COR-L47 (cell line): ENCODE measurements around the gene SSBP2.
"Not testable (repeated sequence)": the region's sequence is repeated elsewhere in the genome, so short reads cannot be mapped to it uniquely, and the experiment has no call there.

Experiments
- DNase-seq: peaks from one replicate; lab custom pipeline; 2025; lab: John Stamatoyannopoulos, UW

SSBP2 gene

DNA sequence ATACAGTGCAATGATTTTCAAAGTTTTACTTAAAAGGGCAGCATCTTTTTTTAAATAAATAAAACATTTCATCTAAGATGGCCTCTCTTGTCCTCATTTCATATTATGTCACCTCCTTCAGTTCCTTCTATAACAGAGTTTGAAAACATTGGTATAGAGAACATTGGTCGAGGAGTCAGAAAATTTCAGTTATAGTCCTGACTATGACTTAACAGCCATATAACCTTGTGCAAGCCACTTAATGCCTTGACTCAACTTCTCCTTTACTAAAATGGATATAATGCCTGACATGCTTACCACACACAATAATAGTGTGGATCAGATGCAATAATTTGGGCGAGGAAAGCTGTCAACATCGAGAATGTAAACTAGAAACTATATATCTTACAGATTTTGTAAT, 22.6 kb downstream of the SSBP2 start:
- no peak for DNase-seq

DNA sequence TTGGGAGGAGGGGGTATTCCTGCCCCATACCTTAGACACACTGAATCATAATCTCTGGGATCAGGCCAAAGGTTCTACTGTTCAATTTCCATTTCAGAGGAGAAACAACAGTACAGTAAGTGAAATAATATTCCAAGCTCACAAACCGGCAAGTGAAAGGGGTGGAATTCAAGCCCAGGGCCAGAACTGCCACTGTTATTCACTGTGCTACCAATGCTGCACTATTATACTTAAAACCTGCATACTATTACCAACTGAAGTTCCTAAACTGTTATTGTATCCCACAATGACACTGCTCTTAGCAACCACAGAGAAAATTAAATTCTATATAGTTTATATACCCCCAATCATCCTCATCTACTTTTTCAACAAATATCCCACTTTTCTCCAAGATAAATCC, 24.6 kb downstream of the SSBP2 start:
- DNase-seq, result no peak

DNA sequence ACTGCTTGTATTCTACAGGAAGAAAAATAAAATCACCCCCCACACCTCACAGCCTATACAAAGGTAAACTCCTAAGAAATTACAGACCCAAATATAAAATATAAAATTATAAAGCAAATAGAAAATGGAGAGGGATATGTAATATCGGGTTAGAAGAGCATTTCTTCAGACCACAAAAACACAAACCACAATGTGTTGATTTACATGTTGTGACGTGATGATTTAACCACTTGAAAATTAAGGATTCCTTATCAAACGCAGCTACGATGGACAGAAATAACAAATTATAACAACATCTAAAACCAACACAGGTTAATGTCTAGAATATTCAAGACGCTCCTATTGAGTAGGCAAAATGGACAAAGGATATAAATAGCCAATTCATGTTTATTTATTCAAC, 26.3 kb downstream of the SSBP2 start:
- no peak for DNase-seq

DNA sequence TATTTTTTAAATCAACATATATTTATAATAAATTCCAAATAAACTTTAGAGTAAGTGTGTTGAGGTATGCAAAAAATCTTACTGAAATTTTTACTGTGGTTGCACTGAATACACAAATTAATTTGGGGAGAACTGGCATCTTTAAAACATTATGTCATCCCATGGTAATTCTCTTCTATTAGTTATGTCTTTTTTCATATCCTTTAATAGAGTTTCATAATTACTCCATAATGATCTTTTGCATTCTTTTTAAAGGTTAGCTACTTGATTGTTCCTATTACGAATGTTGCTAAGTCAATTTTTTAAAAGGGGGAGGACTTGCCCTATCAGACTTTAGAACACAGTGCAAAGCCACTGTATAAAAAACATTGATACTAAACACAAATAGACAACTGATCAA, 26.8 kb downstream of the SSBP2 start:
- no peak for DNase-seq

DNA sequence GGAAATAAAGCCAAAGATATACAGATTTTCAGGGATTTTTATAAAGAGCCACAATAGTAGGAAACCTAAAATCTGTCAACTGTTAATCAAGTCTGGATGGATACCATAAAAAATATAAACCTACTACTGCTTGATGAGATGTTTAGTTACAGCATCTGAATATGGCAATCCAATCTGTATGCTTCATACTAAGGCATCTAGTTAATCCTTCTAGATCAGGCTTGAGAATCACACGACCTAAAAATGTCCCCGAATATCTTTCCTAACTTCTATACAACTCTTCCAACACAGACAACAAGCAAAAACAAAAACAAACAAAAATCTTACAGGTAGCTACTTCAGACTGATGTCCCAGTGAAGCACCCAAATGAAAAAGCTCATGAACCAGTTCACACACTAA, 29.8 kb downstream of the SSBP2 start:
- DNase-seq, result no peak

DNA sequence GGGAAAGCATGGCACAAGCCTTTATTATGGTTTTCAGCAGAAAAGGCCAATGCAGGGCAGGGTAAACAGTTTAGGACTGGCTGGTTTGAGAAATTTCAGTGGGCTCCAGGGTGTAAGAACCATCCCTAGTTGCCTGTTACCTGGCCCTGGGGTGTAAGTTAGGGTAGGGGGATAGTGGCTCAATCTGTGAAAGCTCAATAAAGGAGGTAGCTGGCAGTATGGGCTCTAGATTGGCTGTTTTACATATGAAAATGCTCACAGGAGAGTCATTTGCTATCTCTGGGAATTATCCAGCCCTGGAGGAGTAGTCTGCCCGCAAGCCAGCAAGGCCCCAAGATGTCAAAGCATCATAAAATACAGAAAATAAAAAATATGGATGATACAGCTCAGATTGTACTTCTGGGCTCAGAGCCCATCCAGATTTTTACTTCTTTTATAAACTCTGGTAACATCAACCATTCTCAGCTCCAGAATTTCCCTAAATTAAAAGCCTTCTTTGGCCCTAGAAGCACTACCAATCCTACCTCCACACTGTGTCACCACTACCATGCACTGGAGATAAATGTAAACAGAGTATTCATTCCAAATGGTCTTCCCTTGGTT, 31.1 kb downstream of the SSBP2 start:
- DNase-seq, result no peak

DNA sequence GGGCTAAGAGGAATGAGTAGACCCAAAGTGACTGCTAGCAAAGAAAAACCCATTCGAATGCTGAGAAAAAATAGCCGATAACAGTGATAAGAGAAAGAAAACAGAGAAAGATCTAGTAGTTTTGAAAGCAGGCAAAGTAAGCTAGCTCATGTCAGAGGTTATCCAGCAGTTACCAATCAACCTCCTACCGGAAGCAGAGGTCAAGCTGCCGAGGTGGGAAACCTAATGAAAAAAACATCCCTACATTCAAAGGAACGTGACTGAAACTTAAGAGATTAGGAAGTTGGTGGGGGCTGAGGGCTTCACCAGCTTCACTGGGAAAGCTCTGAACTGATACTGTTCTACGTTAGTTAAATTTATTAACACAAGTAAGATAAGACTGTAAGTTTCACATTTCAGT, 32.6 kb downstream of the SSBP2 start:
- DNase-seq, result no peak

DNA sequence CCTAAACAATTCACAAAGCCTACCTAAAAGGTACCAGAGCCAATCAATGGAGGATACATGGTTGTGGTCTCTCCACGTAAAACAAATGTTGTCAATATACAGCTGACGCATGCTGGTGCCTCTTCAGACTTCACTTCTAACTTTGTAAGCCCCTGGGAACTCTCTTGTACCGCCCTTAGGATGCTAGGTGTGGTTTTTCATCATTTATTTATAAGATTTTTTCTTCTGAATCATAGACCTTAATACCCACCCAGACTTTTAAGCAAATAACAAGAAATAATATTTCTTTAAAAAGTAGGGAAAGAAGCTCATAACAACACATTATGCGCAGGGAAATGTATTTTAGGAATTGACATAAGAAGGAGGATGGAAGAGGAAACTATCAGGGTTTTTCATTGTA, 33.0 kb downstream of the SSBP2 start:
- no peak for DNase-seq

DNA sequence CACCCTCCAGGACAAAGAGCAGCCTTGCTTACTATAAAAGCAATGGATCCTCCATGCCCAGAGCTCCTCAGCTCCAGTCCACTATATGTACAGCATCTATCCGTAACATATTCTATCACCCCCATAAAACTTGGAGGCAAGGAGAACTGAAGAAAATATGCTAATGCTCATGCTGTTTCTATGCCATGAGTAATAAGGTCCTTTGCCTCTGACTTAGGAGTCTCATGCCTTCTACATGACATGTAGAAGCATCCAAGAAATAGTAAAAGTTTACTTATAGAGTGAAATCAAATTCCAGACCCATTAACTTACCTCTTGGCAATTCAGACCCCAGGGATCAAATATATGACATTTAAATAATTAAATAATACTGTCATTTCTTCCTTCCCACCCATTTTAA, 33.7 kb downstream of the SSBP2 start:
- no peak for DNase-seq

DNA sequence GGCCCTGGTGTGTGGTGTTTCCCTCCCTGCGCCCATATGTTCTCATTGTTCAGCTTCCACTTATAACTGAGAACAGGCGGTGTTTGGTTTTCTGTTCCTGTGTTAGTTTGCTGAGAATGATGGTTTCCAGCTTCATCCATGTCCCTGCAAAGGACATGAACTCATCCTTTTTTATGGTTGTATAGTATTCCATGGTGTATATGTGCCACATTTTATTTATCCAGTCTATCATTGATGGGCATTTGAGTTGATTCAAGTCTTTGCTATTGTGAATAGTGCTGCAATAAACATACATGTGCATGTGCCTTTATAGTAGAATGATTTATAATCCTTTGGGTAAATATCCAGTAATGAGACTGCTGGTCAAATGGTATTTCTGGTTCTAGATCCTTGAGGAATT, 36.8 kb downstream of the SSBP2 start:
- not testable (repeated sequence) for DNase-seq

DNA sequence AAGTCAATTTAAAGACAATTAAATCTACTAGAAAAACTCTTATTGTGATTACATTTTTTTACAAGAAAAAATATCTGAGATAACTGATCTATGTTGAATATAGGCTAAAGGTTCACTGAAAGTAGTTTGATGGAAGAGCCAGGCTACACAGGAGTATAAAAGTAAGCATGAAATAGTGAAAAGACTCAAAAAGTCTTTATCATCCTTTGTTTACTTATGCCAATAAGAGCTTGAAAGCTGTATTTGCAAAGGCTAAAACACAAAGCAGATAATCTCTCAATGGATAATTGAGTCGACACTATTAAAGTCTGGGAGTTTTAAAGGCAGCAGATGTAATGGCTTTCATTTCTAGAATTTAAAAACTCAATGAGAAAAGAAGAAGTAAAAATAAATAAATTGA, 42.0 kb downstream of the SSBP2 start:
- DNase-seq, result peak; percentile 4

DNA sequence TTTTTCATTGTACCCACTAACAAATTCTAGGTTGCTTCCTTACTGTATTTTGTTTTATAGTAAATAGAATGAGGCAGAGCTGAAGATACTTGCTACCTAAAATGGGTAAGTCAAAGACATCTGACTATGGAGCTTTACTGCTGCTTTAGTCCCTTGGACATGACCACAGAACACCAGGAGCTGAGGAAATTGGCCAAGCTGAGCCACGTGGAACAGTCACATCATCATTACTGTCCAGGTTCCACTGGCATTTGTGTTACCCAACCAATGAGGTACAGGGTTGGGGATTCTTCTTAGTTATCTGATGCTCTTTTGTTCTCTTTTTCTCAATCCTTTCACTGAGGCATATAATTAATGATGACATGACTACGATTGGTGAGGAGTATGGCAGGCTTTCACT, 47.1 kb downstream of the SSBP2 start:
- no peak for DNase-seq

DNA sequence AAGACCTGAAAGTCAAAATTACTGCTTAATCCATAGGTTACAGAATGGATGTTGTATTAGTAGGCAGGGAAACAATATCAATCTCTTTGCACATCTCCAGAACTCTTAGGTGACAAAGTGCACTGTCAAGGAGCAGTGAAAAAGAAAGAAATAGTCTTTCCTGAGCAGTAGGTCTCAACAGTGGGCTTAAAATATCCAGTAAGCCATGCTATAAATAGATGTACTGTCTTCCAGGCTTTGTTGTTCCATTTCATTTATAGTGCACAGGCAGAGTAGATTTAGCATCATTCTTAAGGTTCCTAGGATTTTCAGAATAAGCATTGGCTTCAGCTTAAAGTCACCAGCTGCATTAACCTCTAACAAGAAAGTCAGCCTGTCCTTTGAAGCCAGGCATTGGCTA, 50.7 kb downstream of the SSBP2 start:
- DNase-seq, result no peak

DNA sequence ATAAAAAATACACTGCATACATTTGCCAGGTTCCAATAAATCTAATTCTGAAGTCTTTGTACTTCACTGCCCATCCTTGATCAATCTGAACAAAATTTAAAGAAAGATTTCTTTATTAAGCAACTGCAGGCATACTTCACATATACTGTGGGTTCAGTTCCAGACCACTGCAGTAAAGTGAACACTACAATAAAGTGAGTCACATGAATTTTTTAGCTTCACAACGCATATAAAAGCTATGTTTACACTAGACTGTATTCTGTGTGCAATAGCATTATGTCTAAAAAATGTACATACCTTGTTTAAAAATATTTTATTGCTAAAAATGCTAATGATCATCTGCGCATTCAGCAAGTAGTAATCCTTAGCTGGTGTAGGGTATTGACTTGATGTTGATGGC, 52.1 kb downstream of the SSBP2 start:
- no peak for DNase-seq

DNA sequence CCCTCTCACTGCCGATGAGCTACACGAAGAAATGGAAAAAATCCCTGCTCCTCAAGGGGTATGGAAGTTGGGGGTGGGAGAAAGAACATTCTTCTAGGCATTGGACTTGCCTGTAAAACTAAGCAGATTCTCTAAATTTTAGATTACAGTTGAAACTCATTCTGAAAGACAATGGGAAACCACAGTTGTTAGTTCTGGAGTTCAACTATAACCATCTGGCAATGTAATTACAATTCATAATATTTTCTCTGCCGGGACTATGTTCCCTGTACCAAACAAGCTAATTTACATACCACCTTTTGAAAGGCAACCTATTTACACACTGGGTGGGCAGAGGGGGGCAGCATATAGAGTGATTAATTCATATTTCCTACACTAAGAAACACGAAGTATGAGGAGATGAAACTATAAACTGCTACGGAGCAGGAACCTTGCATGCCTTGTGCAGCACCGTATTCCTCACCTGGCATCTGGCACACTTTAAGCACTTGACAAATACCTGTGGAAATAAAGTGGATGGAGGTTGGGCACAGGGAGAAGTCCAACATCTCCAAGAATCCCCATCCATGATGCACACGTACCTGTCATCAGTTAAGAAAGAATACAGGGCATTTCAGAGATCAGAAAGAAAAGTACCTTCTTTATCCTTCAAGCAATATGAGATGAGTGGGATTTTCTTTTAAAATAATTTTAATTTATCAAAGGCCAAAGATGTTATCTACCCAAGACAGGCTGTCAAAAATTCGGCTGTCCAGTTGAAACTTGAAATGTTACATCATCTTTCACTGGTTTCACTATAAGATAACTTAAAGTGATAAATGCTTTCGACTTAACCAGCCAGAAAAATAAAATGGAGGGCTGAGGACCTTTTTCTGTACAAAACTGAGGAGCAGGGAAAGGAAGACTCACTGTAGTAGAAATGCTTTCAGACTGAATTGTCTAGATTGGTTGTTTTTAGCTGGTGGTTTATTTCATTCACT, 54.2 kb downstream of the SSBP2 start:
- DNase-seq, result no peak

DNA sequence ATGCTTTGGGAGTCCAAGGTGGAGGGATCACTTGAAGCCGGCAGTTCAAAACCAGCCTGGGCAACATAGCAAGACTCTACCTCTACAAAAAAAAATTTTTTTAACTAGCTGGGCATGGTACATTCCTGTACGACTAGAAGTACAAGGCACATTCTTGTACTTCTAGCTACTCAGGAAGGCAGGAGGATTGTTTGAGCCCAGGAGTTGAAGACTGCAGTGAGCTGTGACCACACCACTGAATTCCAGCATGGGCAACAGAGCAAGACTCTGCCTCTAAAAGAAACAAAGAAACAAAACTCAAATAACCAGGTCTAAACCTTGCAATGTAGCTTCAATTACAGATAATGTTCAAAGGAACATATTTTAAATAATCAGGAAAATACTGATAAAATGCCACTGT, 56.2 kb downstream of the SSBP2 start:
- DNase-seq, result no peak

DNA sequence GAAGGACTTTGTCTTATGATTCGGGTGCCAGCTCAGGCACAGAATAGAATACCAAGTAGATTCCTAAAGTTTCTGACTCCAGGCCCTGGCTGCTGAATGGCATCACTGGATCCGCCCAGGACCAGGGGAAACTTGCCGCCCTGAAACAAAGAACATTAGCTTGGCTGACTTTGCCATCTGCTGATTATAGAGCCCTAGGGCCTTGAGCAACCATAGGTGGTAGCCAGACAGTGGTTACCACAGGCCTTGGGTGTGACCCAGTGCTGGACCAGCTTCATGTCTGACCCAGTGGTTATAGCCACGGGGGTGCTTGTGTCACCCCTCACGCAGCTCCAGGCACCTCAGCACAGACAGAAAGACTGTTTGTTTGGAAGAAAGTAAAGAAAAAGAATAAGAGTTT, 62.7 kb downstream of the SSBP2 start:
- no peak for DNase-seq

DNA sequence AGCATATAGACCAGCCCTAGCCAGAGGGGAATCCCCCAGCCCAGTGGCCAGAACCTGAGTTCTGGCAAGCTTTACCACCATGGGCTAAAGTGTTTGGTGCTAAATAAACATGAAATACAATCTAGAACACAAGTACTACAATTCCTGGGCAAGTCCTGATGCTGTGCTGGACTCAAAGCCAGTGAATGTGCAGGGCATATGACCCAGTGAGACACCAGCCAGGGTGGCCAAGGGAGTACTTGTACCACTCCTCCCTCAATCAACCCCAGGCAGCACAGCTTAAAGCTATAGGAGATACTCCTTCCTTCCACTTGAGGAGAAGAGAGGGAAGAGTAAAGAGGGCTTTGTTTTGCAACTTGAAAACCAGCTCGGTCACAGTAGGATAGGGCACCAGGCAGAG, 63.6 kb downstream of the SSBP2 start:
- no peak for DNase-seq

DNA sequence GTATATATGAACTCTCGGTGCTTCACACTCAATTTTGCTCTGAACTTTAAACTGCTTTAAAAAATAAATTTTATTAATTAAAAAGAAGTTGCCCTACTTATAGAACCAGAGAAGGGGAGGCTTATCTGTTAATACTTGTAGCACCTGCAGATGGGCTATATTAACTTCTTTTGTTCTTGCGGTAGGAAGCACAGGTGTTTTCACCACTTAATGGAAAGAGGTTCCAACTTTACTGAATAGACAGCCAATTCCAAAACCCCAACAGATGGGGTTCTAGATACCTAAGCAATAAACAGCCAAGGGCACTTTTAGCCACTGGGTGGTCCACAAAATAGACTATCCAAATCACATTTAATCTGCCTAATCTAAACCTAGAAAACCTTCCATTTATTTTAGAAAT, 65.4 kb downstream of the SSBP2 start:
- DNase-seq, result no peak

DNA sequence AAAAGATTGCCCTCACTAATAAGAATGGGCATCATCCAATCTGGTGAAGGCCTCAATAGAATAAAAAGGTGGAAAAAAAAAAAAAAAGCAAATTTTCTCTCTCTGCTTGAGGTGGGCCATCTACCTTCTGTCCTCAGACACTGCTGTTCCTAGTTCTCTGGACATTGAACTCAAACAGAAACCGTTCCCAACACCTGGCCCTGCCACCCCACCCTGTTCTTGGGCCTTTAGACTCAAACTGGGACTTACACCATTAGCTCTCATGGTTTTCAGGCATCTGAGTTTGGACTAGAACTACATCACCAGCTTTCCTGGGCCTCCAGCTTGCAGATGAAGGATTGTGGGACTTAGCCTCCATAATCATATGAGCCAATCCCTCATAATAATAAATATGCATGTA, 71.0 kb downstream of the SSBP2 start:
- no peak for DNase-seq

DNA sequence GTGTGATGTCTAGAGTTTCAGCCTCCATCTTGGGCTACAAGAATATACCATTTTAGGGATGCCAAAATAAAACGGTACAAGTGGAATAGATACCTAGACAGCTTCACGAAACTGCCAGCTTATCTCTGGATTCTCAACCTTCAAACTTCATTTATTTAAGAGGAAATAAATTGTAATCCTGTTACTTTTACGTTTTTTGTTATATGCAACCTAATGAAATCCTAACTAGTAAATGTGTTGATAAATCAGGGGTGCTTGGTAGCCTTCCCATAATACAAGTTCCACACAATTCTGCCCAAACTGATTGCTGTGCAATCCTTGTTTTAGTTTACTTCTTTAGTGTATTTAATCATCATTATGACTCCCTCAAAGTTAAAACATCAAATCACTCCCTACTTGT, 75.5 kb downstream of the SSBP2 start:
- DNase-seq, result no peak

DNA sequence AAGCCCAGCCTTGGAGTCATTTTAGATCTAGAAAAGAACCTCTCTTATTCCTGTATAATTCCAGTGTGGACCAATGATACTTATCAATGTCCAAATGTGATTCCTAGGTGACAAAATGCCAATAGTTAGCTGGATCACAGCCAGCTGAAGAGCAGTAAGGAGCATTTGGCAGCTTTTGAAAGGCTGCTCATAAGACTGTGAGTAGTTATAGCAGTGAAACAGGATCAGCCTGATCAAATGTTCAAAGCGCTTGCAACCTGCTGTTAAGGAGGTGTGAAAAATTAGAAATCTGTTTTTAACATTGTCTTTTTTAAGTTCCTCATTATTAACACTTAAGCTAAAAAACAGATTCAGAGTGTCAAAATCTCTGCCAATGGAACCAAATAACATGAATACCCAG, 85.1 kb downstream of the SSBP2 start:
- no peak for DNase-seq

DNA sequence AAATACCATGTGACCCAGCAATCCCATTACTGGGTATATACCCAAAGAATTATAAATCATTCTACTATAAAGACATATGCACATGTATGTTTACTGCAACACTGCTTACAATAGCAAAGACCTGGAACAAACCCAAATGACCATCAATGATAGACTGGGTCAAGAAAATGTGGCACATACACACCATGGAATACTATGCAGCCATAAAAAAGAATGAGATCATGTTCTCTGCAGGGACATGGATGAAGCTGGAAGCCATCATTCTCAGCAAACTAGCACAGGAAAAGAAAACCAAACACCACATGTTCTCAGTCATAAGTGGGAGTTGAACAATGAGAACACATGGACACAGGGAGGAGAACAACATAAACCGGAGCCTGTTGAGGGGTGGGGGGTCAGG, 90.3 kb downstream of the SSBP2 start:
- DNase-seq, result not testable (repeated sequence)

DNA sequence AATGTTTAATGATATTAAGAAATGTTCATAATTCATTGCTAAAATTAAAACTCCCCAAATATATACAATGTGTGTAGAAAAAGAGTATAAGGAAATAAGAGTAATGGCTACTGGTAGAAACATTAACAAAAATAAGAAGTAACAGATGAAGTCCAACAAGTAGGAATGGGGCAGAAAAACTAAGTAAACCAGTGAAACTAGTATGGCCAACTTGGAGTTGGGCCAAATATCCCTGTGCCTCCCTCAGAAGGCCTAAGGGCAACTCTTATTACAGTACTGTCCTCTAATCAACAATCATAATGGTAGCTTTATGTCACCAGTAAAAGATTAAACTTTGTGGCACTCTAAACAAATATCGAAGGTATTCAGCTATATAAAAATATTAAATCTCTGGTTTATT, 93.5 kb downstream of the SSBP2 start:
- DNase-seq, result no peak
